Activated B cell treated with CpG ODN at 0.5 μM for 24 hours (primary cell): ENCODE data around the gene SELE. TPM values are rescaled to one million over a fixed set of nuclear protein-coding genes. Genes with fewer than 3 reads are reported as not detected.

Experiments
- ATAC-seq: fragments of 200-7000 bp; cut with Tn5 transposase; one replicate; pipeline ENCODE4 v1.10.0; 2021; ENCODE audit warnings: low read depth, mild to moderate bottlenecking, moderate library complexity
- CTCF ChIA-PET: fragments of 350-600 bp; sonication (Branson Sonifier 250); formaldehyde crosslinking; loops from one replicate; lab custom pipeline; 2021; ENCODE audit warnings: antibody characterized with exemption; lab: Charles Lee
- POLR2A ChIA-PET: fragments of 350-600 bp; sonication (Branson Sonifier 250); formaldehyde crosslinking; loops from one replicate; lab custom pipeline; 2021; ENCODE audit warnings: antibody characterized with exemption; lab: Charles Lee
- DNase-seq: peaks from one replicate; pipeline ENCODE4 v3.0.0; 2022
- H3K27ac Mint-ChIP-seq: one replicate; pipeline ENCODE4 v1.8.0; 2020; ENCODE audit warnings: mixed read lengths
- H3K27me3 Mint-ChIP-seq: one replicate; pipeline ENCODE4 v1.8.0; 2021; ENCODE audit warnings: mixed read lengths
- H3K36me3 Mint-ChIP-seq: one replicate; pipeline ENCODE4 v1.8.0; 2021; ENCODE audit warnings: low read depth, mixed read lengths
- H3K4me1 Mint-ChIP-seq: one replicate; pipeline ENCODE4 v1.8.0; 2021; ENCODE audit warnings: mixed read lengths
- H3K4me3 Mint-ChIP-seq: one replicate; pipeline ENCODE4 v1.8.0; 2020; ENCODE audit warnings: mild to moderate bottlenecking, mixed read lengths
- H3K9me3 Mint-ChIP-seq: one replicate; pipeline ENCODE4 v1.8.0; 2020; ENCODE audit warnings: mixed read lengths
- intact Hi-C: fragments of 100-400 bp; cut with micrococcal nuclease; formaldehyde crosslinking; loops from one replicate; pipeline ENCODE4 v1.15.1; 2024
- total RNA-seq: library from RNA; stranded (reverse); gene quantifications from 2 replicates; pipeline ENCODE4 v1.2.3, GENCODE V29; 2022
- TF ChIP-seq, protein P1 (sequence below): fragments of 200-600 bp; IDR thresholded peaks from one replicate; pipeline ENCODE4 v1.8.0; 2022; ENCODE audit warnings: antibody characterized with exemption, mild to moderate bottlenecking

Gene SELE, protein sequence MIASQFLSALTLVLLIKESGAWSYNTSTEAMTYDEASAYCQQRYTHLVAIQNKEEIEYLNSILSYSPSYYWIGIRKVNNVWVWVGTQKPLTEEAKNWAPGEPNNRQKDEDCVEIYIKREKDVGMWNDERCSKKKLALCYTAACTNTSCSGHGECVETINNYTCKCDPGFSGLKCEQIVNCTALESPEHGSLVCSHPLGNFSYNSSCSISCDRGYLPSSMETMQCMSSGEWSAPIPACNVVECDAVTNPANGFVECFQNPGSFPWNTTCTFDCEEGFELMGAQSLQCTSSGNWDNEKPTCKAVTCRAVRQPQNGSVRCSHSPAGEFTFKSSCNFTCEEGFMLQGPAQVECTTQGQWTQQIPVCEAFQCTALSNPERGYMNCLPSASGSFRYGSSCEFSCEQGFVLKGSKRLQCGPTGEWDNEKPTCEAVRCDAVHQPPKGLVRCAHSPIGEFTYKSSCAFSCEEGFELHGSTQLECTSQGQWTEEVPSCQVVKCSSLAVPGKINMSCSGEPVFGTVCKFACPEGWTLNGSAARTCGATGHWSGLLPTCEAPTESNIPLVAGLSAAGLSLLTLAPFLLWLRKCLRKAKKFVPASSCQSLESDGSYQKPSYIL
- not detected in 2 replicates for total RNA-seq

DNA sequence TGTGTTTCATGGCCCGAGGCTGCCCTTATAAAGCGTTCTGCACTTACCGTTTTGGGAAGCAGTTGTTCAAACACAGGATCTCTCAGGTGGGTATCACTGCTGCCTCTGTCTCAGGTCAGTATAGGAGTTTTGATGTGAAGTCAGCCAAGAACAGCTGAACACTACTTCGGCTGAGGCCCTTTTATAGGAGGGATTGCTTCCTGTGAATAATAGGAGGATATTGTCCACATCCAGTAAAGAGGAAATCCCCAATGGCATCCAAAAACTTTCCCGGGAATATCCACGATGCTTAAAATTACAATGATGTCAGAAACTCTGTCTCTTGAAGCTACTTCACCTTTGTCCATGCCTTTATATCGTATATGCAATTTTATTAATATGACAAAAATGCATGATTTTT is at the start of gene SELE:
Gene SELE, minus strand, starts transcription at position 156 of the 400 bp plus-strand sequence. CDS start 467 bp downstream, outside the sequence.
- ChIA-PET POLR2A (no interaction called here), CTCF (no interaction called here)
- DNase-seq (no peak), ATAC-seq (no peak)
- H3K36me3 Mint-ChIP-seq, result no peaks in the 10 kb centered on the region
- H3K9me3 Mint-ChIP-seq, result no peaks in the 10 kb centered on the region
- no peak within 1 kb of the TSS for H3K27ac Mint-ChIP-seq
- peaks cover 16% of the 10 kb centered on the region for H3K27me3 Mint-ChIP-seq
- TF ChIP-seq, protein P1, sequence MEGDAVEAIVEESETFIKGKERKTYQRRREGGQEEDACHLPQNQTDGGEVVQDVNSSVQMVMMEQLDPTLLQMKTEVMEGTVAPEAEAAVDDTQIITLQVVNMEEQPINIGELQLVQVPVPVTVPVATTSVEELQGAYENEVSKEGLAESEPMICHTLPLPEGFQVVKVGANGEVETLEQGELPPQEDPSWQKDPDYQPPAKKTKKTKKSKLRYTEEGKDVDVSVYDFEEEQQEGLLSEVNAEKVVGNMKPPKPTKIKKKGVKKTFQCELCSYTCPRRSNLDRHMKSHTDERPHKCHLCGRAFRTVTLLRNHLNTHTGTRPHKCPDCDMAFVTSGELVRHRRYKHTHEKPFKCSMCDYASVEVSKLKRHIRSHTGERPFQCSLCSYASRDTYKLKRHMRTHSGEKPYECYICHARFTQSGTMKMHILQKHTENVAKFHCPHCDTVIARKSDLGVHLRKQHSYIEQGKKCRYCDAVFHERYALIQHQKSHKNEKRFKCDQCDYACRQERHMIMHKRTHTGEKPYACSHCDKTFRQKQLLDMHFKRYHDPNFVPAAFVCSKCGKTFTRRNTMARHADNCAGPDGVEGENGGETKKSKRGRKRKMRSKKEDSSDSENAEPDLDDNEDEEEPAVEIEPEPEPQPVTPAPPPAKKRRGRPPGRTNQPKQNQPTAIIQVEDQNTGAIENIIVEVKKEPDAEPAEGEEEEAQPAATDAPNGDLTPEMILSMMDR, result no peak
- no peak within 1 kb of the TSS for H3K4me3 Mint-ChIP-seq
- no peaks in the 10 kb centered on the region for H3K4me1 Mint-ChIP-seq
- intact Hi-C loops, result no loop called here

DNA sequence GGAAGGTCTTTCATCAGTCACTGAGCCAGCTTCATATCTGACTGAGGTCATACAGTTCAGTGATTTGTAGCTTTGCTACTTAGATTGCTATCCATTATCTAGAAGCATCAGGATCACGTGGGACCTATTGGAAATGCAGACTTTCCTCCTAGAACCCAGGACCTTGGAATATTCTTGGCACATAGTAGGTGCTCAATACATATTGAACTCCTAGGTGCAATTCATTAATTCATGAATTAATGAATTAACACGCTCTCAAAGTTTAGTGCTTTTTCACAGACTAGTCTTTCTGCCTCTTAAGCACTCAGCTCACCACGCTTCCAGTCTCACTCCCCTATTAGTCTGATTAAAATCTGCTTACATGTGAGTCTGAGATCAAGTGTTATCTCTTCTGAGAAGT is 48.7 kb upstream of the SELE start:
- ChIA-PET POLR2A (no interaction called here), CTCF (no interaction called here)
- TF ChIP-seq, protein P1, result no peak
- ATAC-seq (no peak), DNase-seq (no peak)
- Mint-ChIP-seq H3K27ac (no peak overlapping the region), H3K27me3 (peaks cover 38% of the 10 kb centered on the region), H3K36me3 (no peaks in the 10 kb centered on the region), H3K4me1 (no peaks in the 10 kb centered on the region), H3K9me3 (no peaks in the 10 kb centered on the region), H3K4me3 (no peak overlapping the region)
- intact Hi-C loops, result no loop called here

DNA sequence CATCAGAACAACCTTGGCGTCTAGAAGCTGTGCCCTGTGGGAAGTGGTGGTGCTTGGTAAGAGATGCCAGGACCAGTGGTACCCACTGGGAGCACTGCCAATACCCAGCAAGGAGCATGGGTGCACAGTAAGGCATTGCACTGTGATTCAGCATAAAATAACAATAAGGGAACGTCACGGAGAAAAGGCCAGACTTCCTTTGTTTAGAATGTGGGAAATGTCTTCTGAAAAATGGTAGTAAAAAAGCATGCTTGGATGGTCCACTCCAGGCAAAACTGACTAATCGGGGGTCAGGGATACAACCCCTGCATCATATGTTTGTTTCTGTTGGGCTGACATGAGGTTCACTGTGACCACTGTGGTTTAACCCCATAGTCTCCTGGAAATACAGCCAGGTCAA is 46.1 kb upstream of the SELE start:
- ChIA-PET POLR2A (no interaction called here), CTCF (no interaction called here)
- no peak for DNase-seq
- Mint-ChIP-seq H3K9me3 (no peaks in the 10 kb centered on the region), H3K4me1 (no peaks in the 10 kb centered on the region), H3K36me3 (no peaks in the 10 kb centered on the region), H3K27ac (no peak overlapping the region), H3K27me3 (peaks cover 21% of the 10 kb centered on the region), H3K4me3 (no peak overlapping the region)
- intact Hi-C loops, result no loop called here
- TF ChIP-seq, protein P1, result no peak
- ATAC-seq, result no peak

DNA sequence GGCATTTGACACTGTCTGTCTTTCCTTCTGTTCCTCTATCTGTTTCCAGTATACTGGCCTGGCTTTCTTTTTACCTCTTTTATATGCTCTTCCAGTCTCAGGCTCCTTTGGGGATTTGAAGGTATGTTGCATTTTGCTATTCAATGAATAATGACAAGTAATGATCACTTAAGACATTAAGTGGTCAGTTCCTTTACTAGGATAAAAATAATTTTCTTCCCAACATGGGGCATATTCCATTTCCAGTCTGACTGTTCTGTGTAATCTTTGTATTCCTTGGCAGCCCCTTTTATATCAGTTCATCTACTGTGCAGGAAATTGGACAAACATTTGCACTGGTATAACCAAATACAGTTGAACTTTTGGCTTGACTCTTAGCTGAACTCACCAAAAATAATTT is 45.3 kb upstream of the SELE start:
- Mint-ChIP-seq H3K27ac (no peak overlapping the region), H3K27me3 (peaks cover 13% of the 10 kb centered on the region), H3K4me1 (no peaks in the 10 kb centered on the region), H3K4me3 (no peak overlapping the region), H3K36me3 (no peaks in the 10 kb centered on the region), H3K9me3 (no peaks in the 10 kb centered on the region)
- CTCF ChIA-PET, result no interaction called here
- no peak for DNase-seq
- TF ChIP-seq, protein P1, result no peak
- ATAC-seq, result no peak
- intact Hi-C loops, result no loop called here
- POLR2A ChIA-PET, result no interaction called here

DNA sequence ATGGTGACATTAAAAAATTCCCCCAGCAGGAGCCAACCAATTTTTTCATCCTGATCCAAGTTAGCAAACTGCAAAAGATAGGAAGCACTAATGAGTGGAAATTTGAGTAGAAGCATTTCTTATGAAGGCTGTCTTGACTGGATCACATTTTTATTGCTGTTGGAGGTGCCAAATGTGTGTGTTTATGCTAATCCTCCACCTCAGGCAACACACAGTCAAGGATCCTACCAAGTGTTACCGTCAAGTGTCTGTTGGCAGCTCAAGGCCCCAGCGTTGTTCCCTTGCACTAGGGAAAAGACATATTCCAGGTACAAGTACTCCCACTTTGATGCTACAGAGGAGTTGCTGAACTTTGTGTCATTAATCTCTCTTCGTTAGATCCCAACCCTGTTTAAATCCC is 42.6 kb upstream of the SELE start:
- no peaks in the 10 kb centered on the region for H3K36me3 Mint-ChIP-seq
- CTCF ChIA-PET, result no interaction called here
- DNase-seq (no peak), ATAC-seq (no peak)
- no peak overlapping the region for H3K4me3 Mint-ChIP-seq
- H3K27ac Mint-ChIP-seq, result no peak overlapping the region
- POLR2A ChIA-PET, result no interaction called here
- H3K4me1 Mint-ChIP-seq, result no peaks in the 10 kb centered on the region
- intact Hi-C loops, result no loop called here
- H3K27me3 Mint-ChIP-seq, result no peaks in the 10 kb centered on the region
- TF ChIP-seq, protein P1, result no peak
- no peaks in the 10 kb centered on the region for H3K9me3 Mint-ChIP-seq
